ENCODE data around the gene SESN1.

The SESN1 gene

GRCh38 chr6:108951351-108951953 is 143.2 kb downstream of the SESN1 start:
- Histone ChIP-seq H3K9me3 (replicated peaks; ENCODE audit: insufficient read depth, low read length) (no peaks in the 10 kb centered on the region), H2AFZ (ENCODE audit: low read length) (no peak overlapping the region), H3K9ac (ENCODE audit: low read length) (no peak overlapping the region), H4K20me1 (ENCODE audit: insufficient read depth, low read length) (no peaks in the 10 kb centered on the region), H3K79me2 (ENCODE audit: low read length) (no peaks in the 10 kb centered on the region), H3K27ac (ENCODE audit: low read length) (no peak overlapping the region), H3F3A (ENCODE audit: insufficient read depth, low read length) (peaks cover 14% of the 10 kb centered on the region), H3K4me2 (ENCODE audit: low read depth, low read length) (no peak overlapping the region), H3K36me3 (replicated peaks; ENCODE audit: insufficient read depth, low read length) (no peaks in the 10 kb centered on the region), H3K4me3 (ENCODE audit: low read length) (no peak overlapping the region), H3K27me3 (replicated peaks; ENCODE audit: insufficient read depth, low read length) (no peaks in the 10 kb centered on the region), H3K9me2 (replicated peaks; ENCODE audit: insufficient read depth, low read length) (no peaks in the 10 kb centered on the region), H3K4me1 (ENCODE audit: low read length) (peaks cover 19% of the 10 kb centered on the region)
- no peak for DNase-seq
- no peak for TF ChIP-seq EZH2 (optimal IDR thresholded peaks at IDR 0.05; ENCODE audit: low read depth, low read length)
- TF ChIP-seq EZH2phosphoT487 (IDR thresholded peaks at IDR 0.05; ENCODE audit: low read length), result no peak
- no peak for TF ChIP-seq CTCF (IDR thresholded peaks at IDR 0.05; ENCODE audit: low read length)

GRCh38 chr6:108948181-108948661 is 146.4 kb downstream of the SESN1 start:
- peaks cover 3% of the 10 kb centered on the region; the same call in 1 of the 2 replicates for H3K4me1 ChIP-seq (ENCODE audit: low read length)
- H3K79me2 ChIP-seq (ENCODE audit: low read length), result no peaks in the 10 kb centered on the region
- H3K27ac ChIP-seq (ENCODE audit: low read length), result no peak overlapping the region
- no peaks in the 10 kb centered on the region for H3K27me3 ChIP-seq (replicated peaks; ENCODE audit: insufficient read depth, low read length)
- H3K36me3 ChIP-seq (replicated peaks; ENCODE audit: insufficient read depth, low read length), result no peaks in the 10 kb centered on the region
- H3K9me2 ChIP-seq (replicated peaks; ENCODE audit: insufficient read depth, low read length), result no peaks in the 10 kb centered on the region
- TF ChIP-seq EZH2 (optimal IDR thresholded peaks at IDR 0.05; ENCODE audit: low read depth, low read length), result no peak
- TF ChIP-seq CTCF (IDR thresholded peaks at IDR 0.05; ENCODE audit: low read length), result no peak
- no peak for TF ChIP-seq EZH2phosphoT487 (IDR thresholded peaks at IDR 0.05; ENCODE audit: low read length)
- no peak overlapping the region for H2AFZ ChIP-seq (ENCODE audit: low read length)
- no peak overlapping the region for H3K9ac ChIP-seq (ENCODE audit: low read length)
- H4K20me1 ChIP-seq (ENCODE audit: insufficient read depth, low read length), result no peaks in the 10 kb centered on the region
- H3K4me2 ChIP-seq (ENCODE audit: low read depth, low read length), result no peak overlapping the region
- H3F3A ChIP-seq (ENCODE audit: insufficient read depth, low read length), result no peaks in the 10 kb centered on the region
- no peaks in the 10 kb centered on the region for H3K9me3 ChIP-seq (replicated peaks; ENCODE audit: insufficient read depth, low read length)
- H3K4me3 ChIP-seq (ENCODE audit: low read length), result no peak overlapping the region
- DNase-seq, result no peak

GRCh38 chr6:108947114-108947854 is 147.4 kb downstream of the SESN1 start:
- no peaks in the 10 kb centered on the region for H3K36me3 ChIP-seq (replicated peaks; ENCODE audit: insufficient read depth, low read length)
- no peaks in the 10 kb centered on the region for H3K27me3 ChIP-seq (replicated peaks; ENCODE audit: insufficient read depth, low read length)
- no peak overlapping the region for H3K27ac ChIP-seq (ENCODE audit: low read length)
- no peaks in the 10 kb centered on the region for H3K79me2 ChIP-seq (ENCODE audit: low read length)
- no peak overlapping the region for H3K4me2 ChIP-seq (ENCODE audit: low read depth, low read length)
- no peaks in the 10 kb centered on the region for H3K9me3 ChIP-seq (replicated peaks; ENCODE audit: insufficient read depth, low read length)
- TF ChIP-seq CTCF (IDR thresholded peaks at IDR 0.05; ENCODE audit: low read length) (no peak), EZH2 (optimal IDR thresholded peaks at IDR 0.05; ENCODE audit: low read depth, low read length) (no peak), EZH2phosphoT487 (IDR thresholded peaks at IDR 0.05; ENCODE audit: low read length) (no peak)
- DNase-seq, result no peak
- no peak overlapping the region for H2AFZ ChIP-seq (ENCODE audit: low read length)
- no peaks in the 10 kb centered on the region for H3F3A ChIP-seq (ENCODE audit: insufficient read depth, low read length)
- H3K9me2 ChIP-seq (replicated peaks; ENCODE audit: insufficient read depth, low read length), result no peaks in the 10 kb centered on the region
- H3K9ac ChIP-seq (ENCODE audit: low read length), result no peak overlapping the region
- peaks cover 3% of the 10 kb centered on the region; the same call in 1 of the 2 replicates for H3K4me1 ChIP-seq (ENCODE audit: low read length)
- H4K20me1 ChIP-seq (ENCODE audit: insufficient read depth, low read length), result no peaks in the 10 kb centered on the region
- H3K4me3 ChIP-seq (ENCODE audit: low read length), result no peak overlapping the region
